HFF-Myc (cell line): ENCODE results near the gene CHD6.

Source experiments
- DNase-seq: peaks from one replicate; pipeline ENCODE4 v3.0.0-alpha.2; 2011; ENCODE audit warnings: low read depth; ENCODE audit errors: extremely low read depth
- H3K4me3 ChIP-seq: replicated peaks from 2 replicates; pipeline ENCODE4 v1.5.1; 2011; ENCODE audit warnings: low read depth, mild to moderate bottlenecking, control low read depth, low read length
- TF ChIP-seq, protein P1 (sequence below): IDR thresholded peaks from 2 replicates; pipeline ENCODE4 v1.5.1; 2012; ENCODE audit warnings: mild to moderate bottlenecking, low read depth, low read length, control low read depth; ENCODE audit errors: missing control alignments

The CHD6 gene

GRCh38 chr20:41623625-41624375, 5.6 kb upstream of the CHD6 start:
- TF ChIP-seq, protein P1, sequence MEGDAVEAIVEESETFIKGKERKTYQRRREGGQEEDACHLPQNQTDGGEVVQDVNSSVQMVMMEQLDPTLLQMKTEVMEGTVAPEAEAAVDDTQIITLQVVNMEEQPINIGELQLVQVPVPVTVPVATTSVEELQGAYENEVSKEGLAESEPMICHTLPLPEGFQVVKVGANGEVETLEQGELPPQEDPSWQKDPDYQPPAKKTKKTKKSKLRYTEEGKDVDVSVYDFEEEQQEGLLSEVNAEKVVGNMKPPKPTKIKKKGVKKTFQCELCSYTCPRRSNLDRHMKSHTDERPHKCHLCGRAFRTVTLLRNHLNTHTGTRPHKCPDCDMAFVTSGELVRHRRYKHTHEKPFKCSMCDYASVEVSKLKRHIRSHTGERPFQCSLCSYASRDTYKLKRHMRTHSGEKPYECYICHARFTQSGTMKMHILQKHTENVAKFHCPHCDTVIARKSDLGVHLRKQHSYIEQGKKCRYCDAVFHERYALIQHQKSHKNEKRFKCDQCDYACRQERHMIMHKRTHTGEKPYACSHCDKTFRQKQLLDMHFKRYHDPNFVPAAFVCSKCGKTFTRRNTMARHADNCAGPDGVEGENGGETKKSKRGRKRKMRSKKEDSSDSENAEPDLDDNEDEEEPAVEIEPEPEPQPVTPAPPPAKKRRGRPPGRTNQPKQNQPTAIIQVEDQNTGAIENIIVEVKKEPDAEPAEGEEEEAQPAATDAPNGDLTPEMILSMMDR, result no peak
- no peak overlapping the region for H3K4me3 ChIP-seq
- no peak for DNase-seq

DNA sequence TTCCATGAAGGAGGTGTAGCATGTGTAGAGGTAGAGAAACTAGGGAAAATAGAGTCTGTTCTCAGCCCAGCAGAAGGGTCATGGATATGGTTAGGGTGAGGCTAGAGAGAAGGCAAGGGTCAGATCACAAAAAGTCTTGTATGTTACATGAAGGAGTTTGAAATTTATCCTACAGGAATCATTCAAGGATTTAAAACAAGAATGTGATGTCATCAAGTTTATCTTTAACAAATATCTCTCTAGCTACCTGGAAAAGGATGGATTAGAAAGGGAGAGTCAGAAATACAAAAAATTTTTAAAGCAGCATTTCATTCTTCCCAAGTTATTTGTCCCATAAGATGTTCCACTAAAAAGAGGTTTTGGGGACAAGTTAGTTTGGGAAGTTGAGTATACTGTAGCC, 4.4 kb upstream of the CHD6 start:
- H3K4me3 ChIP-seq, result no peak overlapping the region
- TF ChIP-seq, protein P1, result no peak
- DNase-seq, result no peak

DNA sequence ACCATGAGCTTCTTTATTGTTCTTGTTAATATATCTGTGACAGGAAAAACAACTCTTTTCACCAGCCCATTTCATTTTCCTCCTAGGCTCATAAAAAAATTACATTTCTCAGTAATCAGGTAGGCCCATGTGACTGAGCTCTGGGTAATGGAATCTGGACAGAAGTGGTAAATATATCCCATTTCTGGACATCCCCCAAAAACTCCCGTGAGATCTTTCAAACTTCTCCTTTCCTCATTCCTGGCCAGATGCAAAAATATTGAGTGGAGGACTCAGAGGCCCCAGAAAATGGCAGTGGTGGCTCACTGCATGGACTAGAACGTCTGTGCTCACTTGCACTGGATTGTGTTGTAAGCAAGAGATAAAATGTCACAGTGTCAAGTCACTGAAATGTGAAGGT, 3.8 kb upstream of the CHD6 start:
- H3K4me3 ChIP-seq, result no peak overlapping the region
- no peak for DNase-seq
- TF ChIP-seq, protein P1, result no peak

GRCh38 chr20:41621421-41621820, 3.2 kb upstream of the CHD6 start:
- DNase-seq, result no peak
- TF ChIP-seq, protein P1, result no peak
- no peak overlapping the region for H3K4me3 ChIP-seq

DNA sequence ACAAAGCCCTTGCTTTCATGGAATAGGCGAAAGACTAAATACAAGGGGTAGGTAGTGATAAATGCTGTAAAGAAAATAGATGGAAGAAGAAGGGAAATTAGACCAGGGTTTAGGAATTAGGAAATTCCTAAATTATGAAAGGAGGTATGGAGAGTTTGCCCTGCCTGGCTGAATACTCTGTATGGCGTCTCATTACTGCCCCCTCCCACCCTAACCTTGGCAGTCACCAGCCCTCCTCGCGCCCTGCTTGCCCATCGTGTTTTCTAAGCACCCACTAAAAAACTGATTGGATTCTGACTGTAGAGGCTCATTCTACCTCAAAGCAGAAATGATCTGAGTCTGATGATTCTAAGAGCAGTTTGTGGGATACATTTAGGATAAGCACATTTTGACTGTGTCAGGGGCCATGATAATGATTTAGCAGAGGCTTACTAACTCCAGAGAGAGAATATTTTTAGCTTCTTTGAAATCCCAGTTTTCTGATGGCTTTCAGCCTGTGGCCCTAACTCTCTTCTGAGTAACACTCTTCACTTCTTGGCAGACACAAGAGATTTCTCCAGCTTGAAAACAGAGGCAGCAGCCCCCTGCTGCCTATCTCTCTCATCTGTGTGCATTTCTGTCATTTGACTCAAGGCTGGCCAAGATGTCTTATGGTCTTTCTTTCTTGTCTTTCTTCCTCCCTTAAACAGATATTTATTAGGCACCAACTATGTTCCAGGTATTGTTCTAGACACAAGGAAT, 1.4 kb upstream of the CHD6 start:
- H3K4me3 ChIP-seq, result no peak overlapping the region; the same call in 1 of the 2 replicates
- TF ChIP-seq, protein P1, result no peak
- no peak for DNase-seq

GRCh38 chr20:41618807-41619311, 682 bp upstream of the CHD6 start:
- peak overlapping the region; percentile 77 for H3K4me3 ChIP-seq
- TF ChIP-seq, protein P1, result no peak
- DNase-seq, result no peak
